Measurements from ENCODE around the gene OPCML. TPM values are rescaled to one million over a fixed set of nuclear protein-coding genes. Genes with fewer than 3 reads are reported as not detected.
A peak's percentile ranks its signal among the peaks of the same experiment; 100 is the strongest.

OPCML gene
- total RNA-seq, 2 experiments from 2014 or later = not detected

DNA sequence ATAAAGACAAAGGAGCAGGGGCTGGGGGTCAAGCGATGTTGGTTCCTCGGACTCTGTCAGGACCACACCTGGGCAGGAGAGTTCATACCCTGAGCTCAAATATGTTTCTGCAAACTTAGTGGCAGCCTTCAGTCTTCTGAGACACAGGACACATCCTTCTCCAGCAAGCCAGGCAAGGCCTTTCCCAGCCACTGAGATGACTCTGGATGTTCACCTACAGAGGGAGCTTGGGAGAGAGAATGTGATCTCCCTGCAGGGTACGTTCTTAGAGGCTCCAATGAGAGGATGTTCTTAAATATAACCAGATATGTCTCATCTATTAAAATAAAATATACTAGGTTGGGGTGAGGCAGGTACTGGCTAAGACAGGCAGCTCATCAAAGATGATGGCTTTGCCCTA is 461.5 kb downstream of the OPCML start:
- POLR2A ChIA-PET = no interaction called here
- no peaks in the 10 kb centered on the region for H3K4me1 Mint-ChIP-seq
- no peaks in the 10 kb centered on the region for H3K36me3 Mint-ChIP-seq (ENCODE audit: low read depth)
- DNase-seq (no peak), ATAC-seq (no peak)
- CTCF ChIA-PET = no interaction called here
- H3K27me3 Mint-ChIP-seq = peaks cover 7% of the 10 kb centered on the region
- intact Hi-C loops (cut with DNase I, micrococcal nuclease) = no loop called here
- H3K27ac Mint-ChIP-seq = no peak overlapping the region
- no peak overlapping the region for H3K4me3 Mint-ChIP-seq
- no peaks in the 10 kb centered on the region for H3K9me3 Mint-ChIP-seq (ENCODE audit: low read depth)

DNA sequence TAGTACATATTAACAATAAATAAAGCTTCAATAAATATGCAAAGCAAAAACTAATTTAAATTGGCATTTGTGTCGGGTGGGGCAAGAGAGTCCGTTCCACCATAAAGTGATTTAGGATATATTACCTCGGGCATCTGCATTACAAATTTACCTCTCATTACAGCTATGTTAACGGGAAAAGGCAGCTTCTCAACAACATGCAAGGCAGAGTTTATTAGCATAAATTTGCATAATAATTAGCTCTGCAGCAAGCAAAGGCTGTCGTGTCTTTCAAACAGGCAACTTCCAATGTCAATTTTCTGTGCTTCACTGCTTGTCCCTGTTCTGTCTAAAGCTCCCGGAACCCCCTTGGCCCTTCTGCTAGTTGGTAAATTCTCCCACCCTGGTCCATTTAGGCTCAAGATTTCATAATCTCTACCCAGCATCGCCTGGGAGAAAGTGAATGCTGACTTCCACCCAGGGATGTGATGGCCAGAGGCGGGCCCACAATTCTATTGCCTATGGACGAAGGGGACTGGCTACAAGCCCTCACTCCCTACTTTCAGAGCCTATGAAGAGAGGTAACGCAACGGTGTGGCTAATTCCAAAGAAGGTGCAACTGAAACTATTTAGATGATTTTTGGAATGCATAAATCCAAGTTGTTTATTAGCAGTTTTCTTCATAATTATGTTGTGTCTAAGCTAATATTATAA is 462.1 kb downstream of the OPCML start:
- no peak for ATAC-seq
- intact Hi-C loops (cut with DNase I, micrococcal nuclease) = no loop called here
- DNase-seq = no peak
- Mint-ChIP-seq H3K4me1 (no peaks in the 10 kb centered on the region), H3K4me3 (no peak overlapping the region), H3K36me3 (ENCODE audit: low read depth) (no peaks in the 10 kb centered on the region), H3K27ac (no peak overlapping the region), H3K27me3 (peaks cover 12% of the 10 kb centered on the region), H3K9me3 (ENCODE audit: low read depth) (no peaks in the 10 kb centered on the region)
- POLR2A ChIA-PET = no interaction called here
- CTCF ChIA-PET = interaction anchor here (0.6 to 0.7 kb wide), 2 partner anchors 11 to 708 kb away, joined by 3 to 4 read pairs; no protein-coding TSS in a partner anchor

DNA sequence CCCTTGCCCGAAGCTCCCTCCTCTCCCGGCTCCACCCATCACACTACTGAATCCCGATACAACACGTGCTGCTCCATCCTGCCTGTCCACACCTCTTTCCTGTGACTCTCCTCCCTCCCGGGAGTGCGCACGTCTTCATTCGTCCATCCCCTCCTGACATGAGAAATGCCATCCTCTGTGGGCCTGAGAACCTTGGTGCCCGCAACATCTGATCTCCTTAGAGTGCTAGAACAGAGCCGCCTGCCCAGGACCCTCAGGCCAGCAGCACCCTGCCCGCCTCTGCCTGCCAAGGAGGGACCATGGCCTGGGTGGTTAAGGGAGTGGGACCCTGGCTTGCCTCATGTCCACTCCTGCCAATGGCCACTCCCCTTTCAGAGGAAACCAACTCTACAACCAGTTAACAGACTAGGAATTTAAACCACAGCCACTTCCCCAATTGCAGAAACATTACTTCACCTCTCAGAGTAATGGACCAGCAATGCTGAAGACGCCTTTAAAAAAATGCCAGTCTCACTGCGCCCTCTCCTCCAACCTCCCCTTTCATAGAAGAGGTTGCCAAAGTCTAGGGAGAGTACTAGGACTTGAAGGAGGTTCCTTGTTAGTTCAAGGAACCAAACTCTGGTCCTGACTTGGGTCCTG is 466.3 kb downstream of the OPCML start:
- ChIA-PET POLR2A (no interaction called here), CTCF (no interaction called here)
- Mint-ChIP-seq H3K27me3 (peaks cover 28% of the 10 kb centered on the region), H3K36me3 (ENCODE audit: low read depth) (no peaks in the 10 kb centered on the region), H3K9me3 (ENCODE audit: low read depth) (no peaks in the 10 kb centered on the region), H3K4me1 (no peaks in the 10 kb centered on the region), H3K4me3 (no peak overlapping the region), H3K27ac (no peak overlapping the region)
- ATAC-seq = no peak
- intact Hi-C loops (cut with DNase I, micrococcal nuclease) = no loop called here
- no peak for DNase-seq

DNA sequence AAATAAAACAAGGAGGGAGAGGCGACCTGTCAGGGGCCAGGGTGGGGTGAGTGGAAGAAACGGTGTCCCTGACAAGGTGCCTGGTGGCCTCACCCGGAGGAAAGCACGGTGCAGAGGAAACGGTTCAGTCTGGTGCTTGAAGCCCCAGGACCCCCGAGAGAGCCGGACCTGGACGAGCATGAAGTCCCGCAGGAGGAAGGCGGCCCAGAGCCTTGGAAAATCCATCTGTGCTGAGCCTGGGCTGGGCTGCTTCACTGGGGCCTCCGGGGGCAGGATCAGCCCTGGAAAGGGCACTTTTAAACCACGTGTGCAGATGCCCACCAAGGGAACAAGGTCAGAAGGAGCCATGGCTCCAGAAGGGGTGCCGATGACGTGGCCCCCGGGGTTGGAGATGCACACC is 467.3 kb downstream of the OPCML start:
- ATAC-seq = no peak
- no peaks in the 10 kb centered on the region for H3K4me1 Mint-ChIP-seq
- H3K27ac Mint-ChIP-seq = no peak overlapping the region
- CTCF ChIA-PET = no interaction called here
- DNase-seq = no peak
- no peak overlapping the region for H3K4me3 Mint-ChIP-seq
- POLR2A ChIA-PET = no interaction called here
- peaks cover 28% of the 10 kb centered on the region for H3K27me3 Mint-ChIP-seq
- intact Hi-C loops (cut with DNase I, micrococcal nuclease) = no loop called here
- H3K36me3 Mint-ChIP-seq (ENCODE audit: low read depth) = no peaks in the 10 kb centered on the region
- H3K9me3 Mint-ChIP-seq (ENCODE audit: low read depth) = no peaks in the 10 kb centered on the region

GRCh38 chr11:133064152-133064877 is 468.0 kb downstream of the OPCML start:
- ATAC-seq = no peak
- Mint-ChIP-seq H3K36me3 (ENCODE audit: low read depth) (no peaks in the 10 kb centered on the region), H3K4me1 (no peaks in the 10 kb centered on the region), H3K9me3 (ENCODE audit: low read depth) (no peaks in the 10 kb centered on the region), H3K4me3 (no peak overlapping the region), H3K27ac (no peak overlapping the region), H3K27me3 (peaks cover 29% of the 10 kb centered on the region)
- DNase-seq = peak; percentile 39
- ChIA-PET CTCF (interaction anchor here (0.6 to 1.7 kb wide), 4 partner anchors 11 to 782 kb away, joined by 3 read pairs; no protein-coding TSS in a partner anchor), POLR2A (no interaction called here)
- intact Hi-C loops (cut with DNase I, micrococcal nuclease) = no loop called here

DNA sequence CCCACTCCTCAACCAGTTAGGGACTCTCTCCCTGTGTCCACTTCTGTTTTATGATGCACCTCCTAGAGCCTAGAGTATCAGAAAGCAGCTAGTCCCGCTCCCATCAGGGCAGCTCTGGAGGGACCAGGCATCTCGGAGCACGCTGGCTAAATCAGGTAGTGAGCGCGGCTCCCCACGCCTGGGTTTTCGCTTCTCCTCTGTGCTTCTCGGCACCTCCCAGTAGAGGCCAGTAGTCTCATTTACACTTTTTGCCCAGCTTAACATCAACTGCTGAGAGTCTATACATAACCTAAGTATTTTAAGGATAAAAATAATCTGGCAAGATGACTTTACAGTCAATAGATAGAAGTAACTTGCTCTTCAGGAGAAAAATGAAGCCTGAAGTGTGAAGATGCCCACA is 473.8 kb downstream of the OPCML start:
- intact Hi-C loops (cut with DNase I, micrococcal nuclease) = no loop called here
- H3K27ac Mint-ChIP-seq = no peak overlapping the region
- no peak overlapping the region for H3K4me3 Mint-ChIP-seq
- H3K9me3 Mint-ChIP-seq (ENCODE audit: low read depth) = no peaks in the 10 kb centered on the region
- H3K27me3 Mint-ChIP-seq = peaks cover 15% of the 10 kb centered on the region
- ChIA-PET CTCF (interaction anchor here (0.6 kb wide), 1 partner anchor 10 kb away, joined by 3 read pairs; no protein-coding TSS in a partner anchor), POLR2A (no interaction called here)
- H3K36me3 Mint-ChIP-seq (ENCODE audit: low read depth) = no peaks in the 10 kb centered on the region
- DNase-seq = no peak
- no peaks in the 10 kb centered on the region for H3K4me1 Mint-ChIP-seq
- ATAC-seq = no peak

DNA sequence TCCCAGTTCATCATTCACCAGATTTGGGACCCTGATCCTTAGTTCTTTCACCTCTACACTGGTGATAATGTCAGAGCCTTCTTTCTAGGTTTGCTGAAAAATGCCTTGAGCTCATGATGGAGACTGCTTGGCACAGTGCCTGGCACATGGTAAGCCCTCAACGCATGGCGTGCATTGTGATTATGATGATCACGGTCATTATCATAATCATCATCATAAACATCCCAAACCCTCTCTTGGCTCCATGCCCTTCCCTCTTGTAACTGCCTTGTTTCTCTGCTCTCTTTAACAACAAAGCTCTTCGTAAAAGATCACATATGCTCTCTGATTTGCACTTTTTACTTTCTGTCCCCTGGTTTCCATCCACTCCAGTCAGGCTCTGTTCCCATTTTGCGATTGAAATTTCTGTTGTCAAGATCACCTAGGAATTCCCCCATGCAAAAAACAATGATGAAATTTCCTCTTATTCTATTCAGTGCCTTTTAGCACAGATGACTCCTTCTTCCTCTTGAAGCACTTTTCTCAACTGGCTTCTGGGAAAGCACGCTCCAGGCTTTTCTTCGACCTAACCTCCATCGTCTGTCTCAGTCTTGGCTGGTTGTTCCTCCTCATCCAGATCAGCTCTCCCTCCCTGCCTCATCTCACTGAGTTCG is 479.1 kb downstream of the OPCML start:
- POLR2A ChIA-PET = no interaction called here
- Mint-ChIP-seq H3K9me3 (ENCODE audit: low read depth) (no peaks in the 10 kb centered on the region), H3K27ac (no peak overlapping the region), H3K27me3 (peaks cover 5% of the 10 kb centered on the region), H3K4me3 (no peak overlapping the region), H3K36me3 (ENCODE audit: low read depth) (no peaks in the 10 kb centered on the region), H3K4me1 (no peaks in the 10 kb centered on the region)
- CTCF ChIA-PET = no interaction called here
- intact Hi-C loops (cut with DNase I, micrococcal nuclease) = no loop called here
- no peak for DNase-seq
- ATAC-seq = no peak

- H3K36me3 Mint-ChIP-seq (ENCODE audit: low read depth) = no peaks in the 10 kb centered on the region
- ChIA-PET CTCF (interaction anchor here (0.6 kb wide), 1 partner anchor 14 kb away, joined by 3 read pairs; no protein-coding TSS in a partner anchor), POLR2A (no interaction called here)
- no peak for DNase-seq
- H3K9me3 Mint-ChIP-seq (ENCODE audit: low read depth) = no peaks in the 10 kb centered on the region
- intact Hi-C loops (cut with DNase I, micrococcal nuclease) = no loop called here
- peaks cover 3% of the 10 kb centered on the region for H3K27me3 Mint-ChIP-seq
- no peak overlapping the region for H3K27ac Mint-ChIP-seq
- H3K4me3 Mint-ChIP-seq = no peak overlapping the region
- ATAC-seq = no peak
- no peaks in the 10 kb centered on the region for H3K4me1 Mint-ChIP-seq
These were observed 479.8 kb downstream of the OPCML start for GRCh38 chr11:133052537-133052936.

DNA sequence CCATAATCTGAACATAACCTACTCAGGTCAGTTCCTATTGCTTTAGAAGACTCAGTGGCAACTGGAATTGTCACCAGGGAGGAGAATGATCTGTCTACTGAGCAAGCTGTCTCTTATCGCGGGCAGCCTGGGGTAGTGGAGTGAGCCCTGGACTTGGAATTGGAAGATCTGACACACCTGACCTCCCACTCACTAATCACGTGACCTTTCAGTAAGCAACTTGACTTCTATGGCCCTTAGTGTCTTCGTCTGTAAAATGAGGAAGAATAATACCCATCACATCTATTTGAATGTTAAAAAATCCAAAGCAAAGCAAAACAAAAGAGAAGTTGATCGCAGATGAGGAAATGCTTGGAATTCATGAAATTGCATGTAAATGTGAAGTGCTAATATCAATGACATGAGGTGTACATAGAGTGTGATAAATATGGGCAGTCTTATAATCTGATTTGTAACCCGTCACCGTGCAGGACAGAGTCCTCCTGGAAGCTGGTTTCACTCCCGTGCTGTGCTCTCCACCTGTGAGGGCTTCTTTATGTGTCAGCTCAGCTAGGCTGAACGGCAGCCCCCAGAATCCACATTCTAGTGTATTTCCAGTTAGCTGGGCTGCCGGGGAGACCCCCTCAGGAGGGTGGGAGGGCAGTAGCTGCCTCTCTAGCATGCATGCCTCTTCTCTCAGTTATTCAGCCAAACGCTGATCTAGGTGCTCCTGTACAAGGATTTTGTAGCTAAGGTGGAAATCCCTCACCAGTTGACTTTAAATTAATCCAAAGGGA is 482.9 kb downstream of the OPCML start:
- Mint-ChIP-seq H3K27me3 (peaks cover 3% of the 10 kb centered on the region), H3K27ac (no peak overlapping the region), H3K9me3 (ENCODE audit: low read depth) (no peaks in the 10 kb centered on the region), H3K4me3 (no peak overlapping the region), H3K4me1 (no peaks in the 10 kb centered on the region), H3K36me3 (ENCODE audit: low read depth) (no peaks in the 10 kb centered on the region)
- no peak for DNase-seq
- intact Hi-C loops (cut with DNase I, micrococcal nuclease) = no loop called here
- CTCF ChIA-PET = interaction anchor here (0.6 kb wide), 1 partner anchor 9 kb away, joined by 3 read pairs; no protein-coding TSS in a partner anchor
- POLR2A ChIA-PET = no interaction called here
- ATAC-seq = no peak

DNA sequence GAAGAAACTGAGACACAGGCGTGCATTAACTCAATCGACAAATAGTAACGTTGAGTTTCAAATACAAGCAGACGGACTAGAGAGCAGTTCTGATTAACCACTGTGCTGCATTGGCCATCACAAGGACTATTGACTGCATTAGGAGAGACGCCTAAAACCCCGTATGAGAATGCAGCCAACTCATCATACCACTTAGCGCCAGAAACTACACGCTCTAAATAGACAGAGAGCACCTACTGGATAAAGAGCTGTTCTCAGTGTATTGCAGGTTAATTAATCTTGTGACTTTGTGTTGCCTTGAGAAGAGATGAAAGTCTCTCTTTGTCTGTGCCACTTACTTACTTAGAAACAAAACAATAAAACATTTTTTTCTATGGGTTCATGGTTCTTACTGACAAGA is 484.0 kb downstream of the OPCML start:
- no peak overlapping the region for H3K27ac Mint-ChIP-seq
- ATAC-seq (no peak), DNase-seq (no peak)
- no peaks in the 10 kb centered on the region for H3K36me3 Mint-ChIP-seq (ENCODE audit: low read depth)
- intact Hi-C loops (cut with DNase I, micrococcal nuclease) = no loop called here
- peaks cover 3% of the 10 kb centered on the region for H3K27me3 Mint-ChIP-seq
- H3K4me3 Mint-ChIP-seq = no peak overlapping the region
- ChIA-PET CTCF (interaction anchor here (0.6 kb wide), 1 partner anchor 980 kb away, joined by 3 read pairs; no protein-coding TSS in a partner anchor), POLR2A (no interaction called here)
- H3K9me3 Mint-ChIP-seq (ENCODE audit: low read depth) = no peaks in the 10 kb centered on the region
- no peaks in the 10 kb centered on the region for H3K4me1 Mint-ChIP-seq

- intact Hi-C loops (cut with DNase I, micrococcal nuclease) = no loop called here
- ChIA-PET CTCF (interaction anchor here (0.6 kb wide), 1 partner anchor 980 kb away, joined by 3 read pairs; no protein-coding TSS in a partner anchor), POLR2A (no interaction called here)
- no peaks in the 10 kb centered on the region for H3K36me3 Mint-ChIP-seq (ENCODE audit: low read depth)
- ATAC-seq = no peak
- H3K27ac Mint-ChIP-seq = no peak overlapping the region
- DNase-seq = no peak
- H3K27me3 Mint-ChIP-seq = peaks cover 3% of the 10 kb centered on the region
- H3K9me3 Mint-ChIP-seq (ENCODE audit: low read depth) = no peaks in the 10 kb centered on the region
- no peak overlapping the region for H3K4me3 Mint-ChIP-seq
- H3K4me1 Mint-ChIP-seq = no peaks in the 10 kb centered on the region
These were observed 484.6 kb downstream of the OPCML start for GRCh38 chr11:133047771-133048115.
